Measurements from ENCODE around the gene OS9. TPM values are rescaled to one million over a fixed set of nuclear protein-coding genes. Genes with fewer than 3 reads are reported as not detected.

Gene OS9
- total and polyA plus RNA-seq, 9 of the 15 experiments (the other 6 are each of a cell fraction or from before 2014, with no cell fraction given) = 4.6 to 105 (median 89.5) TPM

DNA sequence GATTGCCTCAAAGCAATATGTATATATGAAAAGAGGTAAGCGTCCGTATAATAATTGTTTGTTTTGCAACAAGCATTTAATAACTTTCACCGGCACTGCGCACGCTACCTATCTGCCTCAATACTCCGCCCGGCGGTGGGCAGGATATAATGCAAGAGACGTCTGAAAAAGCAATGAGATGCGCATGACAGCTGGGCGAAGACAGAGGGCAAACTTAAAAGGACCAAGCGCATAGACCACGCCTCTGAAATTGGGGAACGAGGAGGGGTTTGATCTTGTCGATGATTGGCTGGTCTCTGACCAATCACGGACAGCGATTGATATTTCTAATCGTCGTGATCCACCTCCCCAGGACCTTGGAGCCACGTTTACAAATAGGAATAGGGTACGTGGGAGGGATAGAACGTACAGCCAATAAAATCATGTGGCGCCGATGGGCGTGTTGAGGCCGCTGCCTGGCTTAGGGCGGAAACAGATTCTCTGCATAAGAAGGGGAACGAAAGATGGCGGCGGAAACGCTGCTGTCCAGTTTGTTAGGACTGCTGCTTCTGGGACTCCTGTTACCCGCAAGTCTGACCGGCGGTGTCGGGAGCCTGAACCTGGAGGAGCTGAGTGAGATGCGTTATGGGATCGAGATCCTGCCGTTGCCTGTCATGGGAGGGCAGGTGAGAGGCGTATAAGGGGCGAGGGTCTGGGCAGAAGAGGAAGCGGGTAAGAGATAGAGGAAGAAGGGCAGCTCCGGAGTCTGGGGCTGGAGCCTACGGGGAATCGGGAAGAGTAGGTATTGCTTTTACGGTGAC lies at the start of gene OS9 (continued):
- no peak for TF ChIP-seq STAT5A (IDR thresholded peaks at IDR 0.05; ENCODE audit: borderline replicate concordance, low read length)
- TF ChIP-seq, protein P1, sequence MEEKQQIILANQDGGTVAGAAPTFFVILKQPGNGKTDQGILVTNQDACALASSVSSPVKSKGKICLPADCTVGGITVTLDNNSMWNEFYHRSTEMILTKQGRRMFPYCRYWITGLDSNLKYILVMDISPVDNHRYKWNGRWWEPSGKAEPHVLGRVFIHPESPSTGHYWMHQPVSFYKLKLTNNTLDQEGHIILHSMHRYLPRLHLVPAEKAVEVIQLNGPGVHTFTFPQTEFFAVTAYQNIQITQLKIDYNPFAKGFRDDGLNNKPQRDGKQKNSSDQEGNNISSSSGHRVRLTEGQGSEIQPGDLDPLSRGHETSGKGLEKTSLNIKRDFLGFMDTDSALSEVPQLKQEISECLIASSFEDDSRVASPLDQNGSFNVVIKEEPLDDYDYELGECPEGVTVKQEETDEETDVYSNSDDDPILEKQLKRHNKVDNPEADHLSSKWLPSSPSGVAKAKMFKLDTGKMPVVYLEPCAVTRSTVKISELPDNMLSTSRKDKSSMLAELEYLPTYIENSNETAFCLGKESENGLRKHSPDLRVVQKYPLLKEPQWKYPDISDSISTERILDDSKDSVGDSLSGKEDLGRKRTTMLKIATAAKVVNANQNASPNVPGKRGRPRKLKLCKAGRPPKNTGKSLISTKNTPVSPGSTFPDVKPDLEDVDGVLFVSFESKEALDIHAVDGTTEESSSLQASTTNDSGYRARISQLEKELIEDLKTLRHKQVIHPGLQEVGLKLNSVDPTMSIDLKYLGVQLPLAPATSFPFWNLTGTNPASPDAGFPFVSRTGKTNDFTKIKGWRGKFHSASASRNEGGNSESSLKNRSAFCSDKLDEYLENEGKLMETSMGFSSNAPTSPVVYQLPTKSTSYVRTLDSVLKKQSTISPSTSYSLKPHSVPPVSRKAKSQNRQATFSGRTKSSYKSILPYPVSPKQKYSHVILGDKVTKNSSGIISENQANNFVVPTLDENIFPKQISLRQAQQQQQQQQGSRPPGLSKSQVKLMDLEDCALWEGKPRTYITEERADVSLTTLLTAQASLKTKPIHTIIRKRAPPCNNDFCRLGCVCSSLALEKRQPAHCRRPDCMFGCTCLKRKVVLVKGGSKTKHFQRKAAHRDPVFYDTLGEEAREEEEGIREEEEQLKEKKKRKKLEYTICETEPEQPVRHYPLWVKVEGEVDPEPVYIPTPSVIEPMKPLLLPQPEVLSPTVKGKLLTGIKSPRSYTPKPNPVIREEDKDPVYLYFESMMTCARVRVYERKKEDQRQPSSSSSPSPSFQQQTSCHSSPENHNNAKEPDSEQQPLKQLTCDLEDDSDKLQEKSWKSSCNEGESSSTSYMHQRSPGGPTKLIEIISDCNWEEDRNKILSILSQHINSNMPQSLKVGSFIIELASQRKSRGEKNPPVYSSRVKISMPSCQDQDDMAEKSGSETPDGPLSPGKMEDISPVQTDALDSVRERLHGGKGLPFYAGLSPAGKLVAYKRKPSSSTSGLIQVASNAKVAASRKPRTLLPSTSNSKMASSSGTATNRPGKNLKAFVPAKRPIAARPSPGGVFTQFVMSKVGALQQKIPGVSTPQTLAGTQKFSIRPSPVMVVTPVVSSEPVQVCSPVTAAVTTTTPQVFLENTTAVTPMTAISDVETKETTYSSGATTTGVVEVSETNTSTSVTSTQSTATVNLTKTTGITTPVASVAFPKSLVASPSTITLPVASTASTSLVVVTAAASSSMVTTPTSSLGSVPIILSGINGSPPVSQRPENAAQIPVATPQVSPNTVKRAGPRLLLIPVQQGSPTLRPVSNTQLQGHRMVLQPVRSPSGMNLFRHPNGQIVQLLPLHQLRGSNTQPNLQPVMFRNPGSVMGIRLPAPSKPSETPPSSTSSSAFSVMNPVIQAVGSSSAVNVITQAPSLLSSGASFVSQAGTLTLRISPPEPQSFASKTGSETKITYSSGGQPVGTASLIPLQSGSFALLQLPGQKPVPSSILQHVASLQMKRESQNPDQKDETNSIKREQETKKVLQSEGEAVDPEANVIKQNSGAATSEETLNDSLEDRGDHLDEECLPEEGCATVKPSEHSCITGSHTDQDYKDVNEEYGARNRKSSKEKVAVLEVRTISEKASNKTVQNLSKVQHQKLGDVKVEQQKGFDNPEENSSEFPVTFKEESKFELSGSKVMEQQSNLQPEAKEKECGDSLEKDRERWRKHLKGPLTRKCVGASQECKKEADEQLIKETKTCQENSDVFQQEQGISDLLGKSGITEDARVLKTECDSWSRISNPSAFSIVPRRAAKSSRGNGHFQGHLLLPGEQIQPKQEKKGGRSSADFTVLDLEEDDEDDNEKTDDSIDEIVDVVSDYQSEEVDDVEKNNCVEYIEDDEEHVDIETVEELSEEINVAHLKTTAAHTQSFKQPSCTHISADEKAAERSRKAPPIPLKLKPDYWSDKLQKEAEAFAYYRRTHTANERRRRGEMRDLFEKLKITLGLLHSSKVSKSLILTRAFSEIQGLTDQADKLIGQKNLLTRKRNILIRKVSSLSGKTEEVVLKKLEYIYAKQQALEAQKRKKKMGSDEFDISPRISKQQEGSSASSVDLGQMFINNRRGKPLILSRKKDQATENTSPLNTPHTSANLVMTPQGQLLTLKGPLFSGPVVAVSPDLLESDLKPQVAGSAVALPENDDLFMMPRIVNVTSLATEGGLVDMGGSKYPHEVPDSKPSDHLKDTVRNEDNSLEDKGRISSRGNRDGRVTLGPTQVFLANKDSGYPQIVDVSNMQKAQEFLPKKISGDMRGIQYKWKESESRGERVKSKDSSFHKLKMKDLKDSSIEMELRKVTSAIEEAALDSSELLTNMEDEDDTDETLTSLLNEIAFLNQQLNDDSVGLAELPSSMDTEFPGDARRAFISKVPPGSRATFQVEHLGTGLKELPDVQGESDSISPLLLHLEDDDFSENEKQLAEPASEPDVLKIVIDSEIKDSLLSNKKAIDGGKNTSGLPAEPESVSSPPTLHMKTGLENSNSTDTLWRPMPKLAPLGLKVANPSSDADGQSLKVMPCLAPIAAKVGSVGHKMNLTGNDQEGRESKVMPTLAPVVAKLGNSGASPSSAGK (IDR thresholded peaks at IDR 0.05) = no peak
- no peak for TF ChIP-seq TRIM28 (IDR thresholded peaks at IDR 0.05)
- TF ChIP-seq, protein P2, sequence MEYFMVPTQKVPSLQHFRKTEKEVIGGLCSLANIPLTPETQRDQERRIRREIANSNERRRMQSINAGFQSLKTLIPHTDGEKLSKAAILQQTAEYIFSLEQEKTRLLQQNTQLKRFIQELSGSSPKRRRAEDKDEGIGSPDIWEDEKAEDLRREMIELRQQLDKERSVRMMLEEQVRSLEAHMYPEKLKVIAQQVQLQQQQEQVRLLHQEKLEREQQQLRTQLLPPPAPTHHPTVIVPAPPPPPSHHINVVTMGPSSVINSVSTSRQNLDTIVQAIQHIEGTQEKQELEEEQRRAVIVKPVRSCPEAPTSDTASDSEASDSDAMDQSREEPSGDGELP (CRISPR knock-in tag; IDR thresholded peaks at IDR 0.05; ENCODE audit: borderline replicate concordance) = peak; percentile 97
- TF ChIP-seq ZNF79 (CRISPR knock-in tag; IDR thresholded peaks at IDR 0.05; ENCODE audit: low read depth) = no peak
- TF ChIP-seq FOSL1 (tag; conservative IDR thresholded peaks at IDR 0.05) = no peak; the same call in 1 of the 2 replicates
- no peak for TF ChIP-seq SREBF2 (CRISPR knock-in tag; IDR thresholded peaks at IDR 0.05)
- TF ChIP-seq ZC3H8 (IDR thresholded peaks at IDR 0.05) = no peak
- TF ChIP-seq NUFIP1 (IDR thresholded peaks at IDR 0.05; ENCODE audit: partially characterized antibody) = no peak
- TF ChIP-seq BRF1 (IDR thresholded peaks at IDR 0.05; ENCODE audit: borderline replicate concordance, extremely low read depth, insufficient read length) = no peak
- peak; percentile 69 to 70 for TF ChIP-seq RAD21 (CRISPR knock-in tag; conservative IDR thresholded peaks at IDR 0.05 in 1 of 2, IDR thresholded peaks at IDR 0.05 in 1 of 2)
- no peak for TF ChIP-seq ILK (tag; IDR thresholded peaks at IDR 0.05; ENCODE audit: borderline replicate concordance, low read depth)
- TF ChIP-seq FOXA3 (CRISPR knock-in tag; conservative IDR thresholded peaks at IDR 0.05 in 1 of 2, IDR thresholded peaks at IDR 0.05 in 1 of 2) = no peak
